Activated gamma-delta T cell (primary cell): ENCODE results near the gene CACNG6.
"Not testable (repeated sequence)": the region's sequence is repeated elsewhere in the genome, so short reads cannot be mapped to it uniquely, and the experiment has no call there.

Experiments
- DNase-seq: peaks from one replicate; lab custom pipeline; 2025; lab: John Stamatoyannopoulos, UW
- total RNA-seq, 2 donors: gene quantifications; one replicate each; lab custom pipeline; 2026; lab: John Stamatoyannopoulos, UW

The CACNG6 gene, protein sequence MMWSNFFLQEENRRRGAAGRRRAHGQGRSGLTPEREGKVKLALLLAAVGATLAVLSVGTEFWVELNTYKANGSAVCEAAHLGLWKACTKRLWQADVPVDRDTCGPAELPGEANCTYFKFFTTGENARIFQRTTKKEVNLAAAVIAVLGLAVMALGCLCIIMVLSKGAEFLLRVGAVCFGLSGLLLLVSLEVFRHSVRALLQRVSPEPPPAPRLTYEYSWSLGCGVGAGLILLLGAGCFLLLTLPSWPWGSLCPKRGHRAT
- total RNA-seq: 0 reads per million in 2 donors

DNA sequence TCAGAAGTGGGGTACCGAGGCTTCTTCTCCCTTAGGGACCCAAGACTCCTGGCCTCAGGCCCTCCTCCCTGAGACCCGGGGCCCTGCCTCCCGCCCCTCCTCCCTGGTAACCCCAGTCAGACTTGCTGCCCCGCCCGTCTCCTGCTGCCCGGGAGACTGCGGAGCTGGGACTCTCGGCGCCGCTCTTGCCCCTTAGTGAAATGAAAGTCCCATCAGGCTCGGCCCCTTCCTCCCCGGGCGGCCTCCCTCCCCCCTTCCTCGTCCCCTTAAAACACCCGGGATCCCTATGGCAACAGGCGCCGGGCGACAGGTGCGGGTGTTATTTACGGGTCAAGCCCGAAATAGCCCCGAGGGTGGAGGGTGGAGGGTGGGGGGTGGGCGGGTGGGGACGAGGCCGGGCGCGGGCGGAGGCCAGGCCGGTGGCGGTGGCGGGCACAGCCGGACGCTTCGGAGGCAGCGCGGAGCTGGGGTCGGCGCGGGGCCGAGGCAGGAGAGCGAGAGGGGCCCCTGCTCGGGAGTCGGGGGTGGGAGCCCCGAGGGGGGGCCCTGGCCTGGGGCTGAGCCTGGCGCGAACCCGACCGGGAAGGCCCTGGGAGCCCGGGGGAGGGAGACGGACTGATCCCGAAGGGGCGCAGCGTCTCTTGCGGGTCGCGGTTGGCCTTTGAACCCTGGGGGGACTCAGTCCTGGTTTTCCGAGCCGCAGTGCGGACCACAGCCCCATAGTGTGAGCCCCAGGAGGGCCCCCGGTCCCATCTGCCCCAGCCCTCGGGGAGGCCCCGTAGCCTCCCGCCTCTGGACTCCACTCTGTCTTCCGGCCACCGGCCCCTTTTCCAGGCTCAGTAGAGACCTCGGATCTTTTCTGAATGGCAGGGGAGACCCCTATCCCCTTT is at the start of gene CACNG6:
Gene CACNG6 (plus strand): TSS at position 414 of the 890 bp plus-strand sequence. CDS start 1,241 bp downstream, outside the sequence.
- no peak for DNase-seq

DNA sequence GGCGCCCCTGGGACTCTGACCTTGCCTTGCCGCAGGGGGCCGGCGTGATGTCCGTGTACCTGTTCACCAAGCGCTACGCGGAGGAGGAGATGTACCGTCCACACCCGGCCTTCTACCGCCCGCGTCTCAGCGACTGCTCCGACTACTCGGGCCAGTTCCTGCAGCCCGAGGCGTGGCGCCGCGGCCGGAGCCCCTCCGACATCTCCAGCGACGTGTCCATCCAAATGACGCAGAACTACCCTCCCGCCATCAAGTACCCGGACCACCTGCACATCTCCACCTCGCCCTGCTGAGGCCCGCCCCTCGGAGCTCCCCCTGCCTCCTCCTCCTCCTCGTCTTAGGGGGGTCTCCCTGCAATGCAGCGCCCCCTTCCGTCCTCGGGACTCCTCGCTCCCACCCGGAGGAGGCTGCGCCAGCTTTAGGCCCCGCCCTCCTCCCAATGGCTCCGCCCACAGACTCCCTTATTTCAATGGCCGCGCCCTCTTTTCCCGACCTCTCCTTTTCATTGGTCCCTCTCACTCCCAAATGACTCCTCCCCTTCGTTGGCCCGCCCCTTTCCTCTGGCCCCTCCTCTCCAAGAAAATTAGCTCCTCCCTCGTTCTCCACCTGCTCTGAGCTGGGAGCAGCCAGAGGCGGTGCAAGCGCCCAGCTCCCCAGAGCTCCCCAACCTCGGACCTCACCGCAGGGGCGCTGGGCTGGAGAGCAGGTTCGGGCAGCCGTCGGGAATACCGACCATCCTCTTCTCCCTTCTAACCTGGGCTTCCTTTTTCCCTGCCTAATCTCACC is 49.2 kb upstream of the CACNG6 start:
- DNase-seq: no peak

DNA sequence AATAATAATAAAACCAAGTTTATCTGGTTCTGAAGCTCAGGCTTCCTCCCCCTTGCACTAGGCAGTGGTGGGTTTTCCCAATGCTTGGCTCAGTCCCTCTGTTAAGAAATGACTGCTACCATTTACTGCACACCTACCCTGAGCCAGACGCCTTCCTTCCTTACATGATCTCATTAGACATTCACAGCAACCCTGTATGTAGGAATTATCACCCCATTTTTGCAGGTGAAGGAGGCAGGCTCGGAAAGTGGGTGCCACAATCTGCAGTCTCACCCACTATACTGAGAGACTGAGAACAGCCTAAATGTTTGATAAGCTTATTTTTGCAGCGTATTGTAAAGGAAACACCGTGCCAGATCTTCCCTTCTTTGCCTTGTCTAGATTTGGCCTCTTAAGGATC is 47.0 kb upstream of the CACNG6 start:
- DNase-seq: no peak

DNA sequence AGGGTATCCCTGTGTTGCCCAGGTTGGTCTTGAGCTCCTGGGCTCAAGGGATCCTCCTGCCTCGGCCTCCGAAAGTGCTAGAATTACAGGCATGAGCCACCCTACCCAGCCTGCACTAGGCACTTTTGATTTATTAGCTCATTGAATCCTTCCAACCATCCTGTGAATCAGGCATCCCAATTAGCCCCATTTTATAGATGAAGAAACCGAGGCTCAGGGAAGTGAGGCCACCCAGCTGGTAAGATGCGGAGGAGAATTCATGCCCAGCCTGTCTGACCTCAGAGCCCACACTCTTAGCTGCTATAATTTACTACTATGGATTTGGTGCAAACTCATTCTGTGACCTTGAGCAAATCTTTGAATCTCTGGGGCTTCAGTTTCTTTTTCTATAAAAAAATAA is 46.5 kb upstream of the CACNG6 start:
- DNase-seq: no peak

DNA sequence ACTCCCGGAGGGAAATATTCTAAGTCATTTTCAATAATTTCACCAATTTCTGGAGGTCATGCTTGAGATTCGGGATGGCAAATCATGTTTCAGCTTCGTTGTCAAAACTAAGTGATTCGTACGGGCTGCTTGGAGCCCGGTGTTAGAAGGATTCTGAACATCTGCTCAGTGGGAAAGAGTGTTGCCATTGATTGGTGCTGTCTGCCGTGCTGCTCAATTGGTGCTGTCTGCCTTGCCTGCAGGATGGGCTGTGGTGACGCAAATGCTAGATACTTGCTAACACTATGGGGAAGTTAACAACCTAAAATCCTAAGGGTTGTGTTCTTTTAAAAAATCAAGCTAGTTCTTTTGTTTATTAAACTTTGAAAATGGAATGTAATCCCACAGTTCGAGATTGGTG is 46.0 kb upstream of the CACNG6 start:
- DNase-seq: no peak

DNA sequence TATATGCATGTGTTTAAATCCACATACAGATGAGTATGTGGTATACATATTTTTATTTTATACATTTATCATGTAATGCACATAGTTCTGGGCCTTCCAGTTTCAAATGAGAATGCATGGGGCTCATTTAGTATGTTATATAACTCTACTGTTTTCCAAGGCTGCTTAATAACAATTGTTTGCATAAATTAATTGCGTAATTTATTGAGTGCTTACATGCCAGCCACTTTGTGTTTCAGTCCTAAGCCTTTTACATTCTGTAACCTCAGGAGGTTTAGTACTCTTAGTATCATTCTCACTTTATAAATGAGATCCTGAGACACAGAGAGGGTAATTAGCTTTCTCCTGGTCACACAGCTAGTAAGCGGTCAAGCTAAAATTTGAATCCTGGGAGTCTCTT is 45.4 kb upstream of the CACNG6 start:
- DNase-seq: no peak

DNA sequence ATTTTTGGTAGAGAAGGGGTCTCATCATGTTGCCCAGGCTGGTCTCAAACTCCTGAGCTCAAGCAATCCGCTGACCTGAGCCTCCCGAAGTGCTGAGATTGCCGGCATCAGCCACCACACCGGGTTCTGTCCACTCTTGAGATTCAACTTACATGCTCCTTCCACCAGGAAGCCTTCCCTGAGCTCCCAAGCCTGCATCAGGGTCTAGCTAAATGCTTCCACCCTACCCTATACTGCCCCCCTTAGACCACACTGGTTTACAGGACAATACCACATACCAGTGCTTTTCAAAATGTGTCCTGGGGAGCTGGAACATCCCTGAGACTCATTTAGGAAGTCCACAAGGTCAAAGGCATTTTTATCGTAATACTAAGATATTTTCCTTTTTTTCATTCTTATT is 43.8 kb upstream of the CACNG6 start:
- no peak for DNase-seq

DNA sequence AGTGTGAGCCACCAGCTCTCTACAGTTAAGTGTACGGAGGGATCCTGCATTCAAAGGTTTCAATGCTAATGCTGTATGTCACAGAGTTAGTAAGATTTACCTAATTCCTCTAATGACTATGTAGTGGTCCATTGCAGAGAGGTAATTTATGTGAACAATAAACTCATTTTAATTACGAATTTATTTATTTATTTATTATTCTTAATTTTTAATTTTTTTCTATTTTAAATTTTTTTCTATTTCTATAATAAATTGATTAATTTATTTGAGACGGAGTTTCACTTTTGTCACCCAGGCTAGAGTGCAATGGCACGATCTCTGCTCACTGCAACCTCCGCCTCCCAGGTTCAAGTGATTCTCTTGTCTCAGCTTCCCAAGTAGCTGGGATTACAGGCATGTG is 42.8 kb upstream of the CACNG6 start:
- not testable (repeated sequence) for DNase-seq

DNA sequence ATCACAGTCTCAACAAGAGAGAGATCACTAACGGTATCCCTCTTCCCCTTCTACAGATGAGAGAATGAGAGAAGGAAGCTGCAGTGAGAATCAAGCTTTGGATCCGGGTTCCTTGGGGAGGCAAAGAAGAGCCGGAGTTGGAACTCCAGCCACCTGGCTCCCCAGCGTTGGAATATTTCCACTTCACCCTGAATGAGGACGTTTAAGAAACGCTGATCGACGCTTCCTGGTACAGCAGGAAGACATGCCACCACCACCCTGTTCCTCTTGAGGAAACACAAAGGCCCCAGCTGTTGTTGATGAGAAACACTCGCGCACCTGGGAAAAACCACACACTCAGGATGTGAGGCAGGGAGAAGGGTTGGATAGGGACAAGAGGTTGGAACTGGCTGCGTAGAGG is 40.0 kb upstream of the CACNG6 start:
- no peak for DNase-seq

DNA sequence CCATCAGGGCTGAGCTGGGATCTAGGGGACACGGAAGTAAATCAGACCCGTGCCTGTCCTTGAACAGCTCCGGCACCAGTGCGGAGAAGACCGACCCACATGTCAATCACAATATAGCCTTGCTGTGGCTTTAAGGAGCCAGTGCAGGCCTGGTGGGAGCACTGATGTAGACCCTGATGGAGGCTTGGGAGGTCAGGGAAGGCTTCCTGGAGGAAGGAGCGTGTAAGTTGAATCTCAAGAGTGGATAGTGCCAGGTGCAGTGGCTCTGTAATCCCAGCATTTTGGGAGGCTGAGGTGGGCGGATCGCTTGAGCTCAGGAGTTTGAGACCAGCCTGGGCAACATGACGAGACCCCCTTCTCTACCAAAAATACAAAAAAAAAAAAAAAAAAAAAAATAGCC is 39.5 kb upstream of the CACNG6 start:
- DNase-seq: no peak

DNA sequence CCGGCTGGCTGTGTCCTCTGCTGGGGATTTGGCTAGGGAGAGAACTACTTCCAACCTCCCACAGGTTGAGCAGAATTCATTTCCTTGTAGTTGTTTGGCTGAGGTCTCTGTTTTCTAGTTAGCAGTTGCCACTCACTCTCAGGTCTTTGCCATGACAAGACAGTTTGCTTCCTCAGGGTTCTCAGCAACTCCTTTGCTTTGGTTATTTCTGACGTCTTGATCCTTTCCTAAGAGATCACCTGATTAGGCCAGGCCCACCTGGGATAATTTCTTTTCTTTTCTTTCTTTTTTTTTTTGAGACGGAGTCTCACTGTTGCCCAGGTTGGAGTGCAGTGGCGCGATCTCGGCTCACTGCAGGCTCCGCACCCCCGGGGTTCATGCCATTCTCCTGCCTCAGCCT is 38.1 kb upstream of the CACNG6 start:
- DNase-seq: no peak

DNA sequence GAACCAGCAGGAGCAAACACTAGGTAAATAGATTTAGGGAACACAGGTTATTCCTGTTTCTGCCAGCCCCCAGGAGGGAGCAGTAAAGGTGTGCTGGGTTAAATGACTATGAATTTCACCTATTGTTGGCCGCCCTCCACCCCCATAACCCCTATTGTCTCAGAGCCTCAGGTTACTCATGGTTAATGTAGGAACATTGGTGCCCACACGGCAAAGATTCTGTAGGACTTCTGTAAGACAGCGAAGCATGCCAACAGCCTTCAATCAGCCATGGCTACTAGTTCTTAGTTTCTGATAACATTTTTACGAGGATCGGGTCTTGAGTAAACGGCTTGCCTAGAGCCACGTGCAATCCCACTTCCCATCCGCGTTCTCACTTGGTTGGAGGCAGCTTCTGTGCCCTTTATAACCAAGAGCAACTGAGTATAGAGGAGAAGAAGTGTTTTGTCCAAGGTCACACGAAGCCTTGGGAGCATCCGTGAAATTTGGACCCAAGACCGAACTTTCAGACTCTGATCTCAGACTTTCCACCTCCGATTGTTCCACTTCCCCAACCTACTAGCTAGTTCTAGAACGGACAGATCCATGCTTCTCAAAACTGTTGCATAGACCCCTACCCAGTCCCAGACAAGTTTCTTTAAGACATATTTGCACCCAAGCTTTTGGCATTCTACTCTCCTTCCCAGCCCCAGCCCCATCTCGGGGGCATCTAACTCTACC is 33.8 kb upstream of the CACNG6 start:
- DNase-seq: no peak

DNA sequence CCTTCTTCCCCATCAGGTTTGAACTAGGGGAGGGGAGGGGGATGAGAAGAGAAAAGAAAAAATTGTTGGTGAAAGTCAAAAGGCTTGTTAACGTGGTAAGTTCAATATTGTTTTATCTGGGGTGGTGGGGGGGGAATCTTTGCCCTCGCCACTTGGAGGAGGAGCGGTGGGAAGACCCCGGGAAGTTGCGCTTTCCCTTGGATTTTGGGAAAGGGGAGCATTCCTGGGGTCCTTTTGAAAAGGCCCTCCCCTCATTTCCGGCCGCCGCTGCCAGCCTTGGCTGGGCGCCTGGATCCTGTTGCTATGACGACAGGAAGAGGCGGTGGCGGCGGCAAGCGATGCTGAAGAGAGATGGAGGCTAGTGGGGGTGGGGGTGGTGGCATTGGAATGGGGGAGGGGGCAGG is 33.3 kb upstream of the CACNG6 start:
- DNase-seq: no peak

DNA sequence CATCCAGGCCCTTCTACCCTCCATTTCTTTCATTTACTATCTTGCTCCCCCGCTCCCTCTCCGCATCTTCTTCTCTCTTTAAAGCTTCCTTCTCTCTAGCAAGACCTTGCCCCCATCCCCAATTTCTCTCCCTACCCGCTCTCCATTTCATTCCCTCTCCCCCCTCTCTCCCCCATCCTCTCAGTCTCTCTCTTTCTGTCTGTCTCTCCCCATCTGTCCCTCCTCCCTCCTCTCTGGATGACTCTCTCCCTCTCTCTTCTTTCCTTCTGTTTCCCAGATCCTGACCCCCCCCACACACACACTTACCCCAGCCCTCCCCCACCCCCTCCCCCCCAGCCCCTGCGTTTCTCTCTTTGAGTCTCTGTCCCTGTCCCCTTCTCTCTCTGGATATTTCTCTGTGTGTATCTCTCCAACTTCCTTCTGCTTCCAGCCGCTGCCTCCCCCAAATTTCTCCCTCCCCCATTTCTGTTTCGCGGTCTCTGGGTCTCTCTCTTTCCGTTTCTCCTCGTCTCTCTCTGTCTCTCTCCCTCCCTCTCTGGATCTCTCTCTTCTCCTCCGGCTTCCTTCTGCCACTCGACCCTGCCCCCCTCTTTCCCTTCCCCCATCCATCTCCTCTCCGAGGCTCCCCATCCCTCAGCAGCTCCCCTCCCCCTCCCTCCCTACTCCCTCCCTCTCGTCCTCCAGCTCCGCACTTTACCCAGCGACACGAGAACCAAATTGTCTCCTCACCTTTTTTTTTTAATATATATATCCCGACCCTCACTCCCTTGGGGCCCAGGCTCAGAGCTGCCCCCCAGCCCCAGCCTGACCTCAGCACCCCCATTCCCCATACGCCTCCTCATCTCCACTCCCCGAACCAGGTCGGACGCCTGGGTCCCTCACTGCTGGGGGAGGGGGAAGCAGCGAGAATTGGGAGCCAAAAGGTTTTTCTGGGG is 32.3 kb upstream of the CACNG6 start:
- no peak for DNase-seq

DNA sequence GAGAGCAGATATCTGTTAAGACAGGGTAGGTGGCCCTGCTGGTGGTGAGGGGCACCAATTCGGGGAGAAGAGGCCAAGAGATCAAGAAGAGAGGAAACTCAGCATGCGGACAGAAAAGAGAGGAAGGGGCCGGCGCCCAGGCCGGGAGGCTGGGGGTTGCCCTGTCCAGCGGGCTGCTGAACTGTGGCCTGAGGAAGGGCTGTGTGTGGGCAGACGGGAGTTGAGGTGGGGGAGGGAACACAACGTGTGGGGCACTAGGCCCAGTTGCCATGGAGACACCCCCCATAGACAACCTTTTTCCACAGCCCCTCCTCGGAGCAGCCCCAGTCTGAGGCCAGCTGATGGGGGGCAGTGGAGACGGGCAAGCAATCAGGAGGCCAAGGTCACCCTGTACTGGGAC is 31.2 kb upstream of the CACNG6 start:
- no peak for DNase-seq

DNA sequence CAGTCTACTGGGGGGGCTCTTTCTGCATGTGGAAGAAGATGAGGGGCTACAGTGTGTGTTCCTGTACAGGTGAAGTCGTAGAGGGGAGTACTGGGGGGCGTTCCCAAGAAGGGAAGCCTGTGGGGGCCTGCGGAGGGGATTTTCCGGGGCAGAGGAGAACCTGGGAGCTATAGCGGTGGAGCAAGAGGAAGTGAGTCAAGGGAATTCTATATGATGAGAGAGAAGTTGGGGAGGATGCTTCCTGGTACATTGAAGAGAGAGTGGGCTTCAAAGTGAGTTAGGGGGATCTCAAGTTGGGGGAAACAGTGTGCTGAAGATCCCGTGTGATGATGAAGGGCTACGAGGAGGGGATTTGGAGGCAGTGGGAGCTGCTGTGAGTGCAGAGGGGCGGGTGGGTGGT is 30.6 kb upstream of the CACNG6 start:
- no peak for DNase-seq

DNA sequence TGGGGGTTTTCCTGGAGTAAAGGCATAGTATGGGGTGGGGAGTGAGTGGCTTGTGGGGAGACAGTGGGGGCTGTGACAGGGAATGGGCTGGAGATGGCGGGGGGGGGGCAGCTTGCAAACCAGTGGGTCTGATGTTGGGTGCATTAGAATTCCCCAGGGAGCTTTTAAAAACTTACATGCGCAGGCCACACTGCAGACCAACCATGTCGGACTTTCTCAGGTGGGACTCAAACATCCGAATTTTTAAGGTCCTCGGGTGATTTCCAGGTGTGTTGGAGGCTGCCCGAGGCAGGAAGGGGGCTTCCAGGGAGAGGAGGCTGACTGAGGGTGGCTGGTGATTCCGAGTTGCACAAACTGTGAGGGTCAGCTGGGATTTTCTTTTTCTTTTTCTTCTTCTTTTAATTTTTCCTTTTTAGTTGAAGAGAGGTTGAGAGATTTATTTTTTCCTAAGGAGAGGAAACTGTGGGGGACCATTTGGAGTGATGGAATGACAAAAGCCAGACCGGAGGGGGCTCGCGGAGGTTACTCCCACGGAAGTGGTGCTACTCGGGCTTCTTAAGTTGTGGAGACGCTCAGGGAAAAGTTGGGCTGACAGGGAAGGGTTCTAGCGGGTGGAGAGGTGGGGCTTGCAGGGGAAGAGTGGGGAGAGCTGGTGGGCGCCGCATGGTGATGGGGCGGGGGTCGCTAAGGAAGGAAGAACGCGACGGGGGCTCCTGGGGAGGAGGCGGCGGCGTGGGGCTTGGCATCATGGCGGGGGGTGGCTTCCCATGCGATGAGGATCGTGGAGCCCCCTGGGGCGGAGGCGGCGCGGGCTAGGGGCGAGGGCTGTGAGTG is 29.7 kb upstream of the CACNG6 start:
- no peak for DNase-seq

DNA sequence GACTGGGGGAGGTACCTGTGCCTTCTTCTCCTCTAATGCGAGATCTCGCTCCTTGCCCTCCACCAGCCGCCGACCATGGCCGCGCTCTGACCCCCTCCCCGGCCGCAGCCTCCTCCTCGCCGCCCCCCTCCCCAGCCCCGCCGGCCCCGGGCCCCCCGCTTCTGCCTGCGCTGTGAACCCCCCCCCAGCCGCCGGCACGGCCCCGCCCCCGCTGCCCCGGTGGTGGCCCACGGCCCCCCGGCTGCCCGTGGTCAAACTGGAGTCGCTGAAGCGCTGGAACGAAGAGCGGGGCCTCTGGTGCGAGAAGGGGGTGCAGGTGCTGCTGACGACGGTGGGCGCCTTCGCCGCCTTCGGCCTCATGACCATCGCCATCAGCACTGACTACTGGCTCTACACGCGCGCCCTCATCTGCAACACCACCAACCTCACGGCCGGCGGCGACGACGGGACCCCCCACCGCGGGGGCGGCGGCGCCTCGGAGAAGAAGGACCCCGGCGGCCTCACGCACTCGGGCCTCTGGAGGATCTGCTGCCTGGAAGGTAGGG is 28.5 kb upstream of the CACNG6 start, which contains the start of gene CACNG8:
Gene CACNG8 (plus strand): TSS at position 51 of the 545 bp plus-strand sequence.
- DNase-seq: no peak

DNA sequence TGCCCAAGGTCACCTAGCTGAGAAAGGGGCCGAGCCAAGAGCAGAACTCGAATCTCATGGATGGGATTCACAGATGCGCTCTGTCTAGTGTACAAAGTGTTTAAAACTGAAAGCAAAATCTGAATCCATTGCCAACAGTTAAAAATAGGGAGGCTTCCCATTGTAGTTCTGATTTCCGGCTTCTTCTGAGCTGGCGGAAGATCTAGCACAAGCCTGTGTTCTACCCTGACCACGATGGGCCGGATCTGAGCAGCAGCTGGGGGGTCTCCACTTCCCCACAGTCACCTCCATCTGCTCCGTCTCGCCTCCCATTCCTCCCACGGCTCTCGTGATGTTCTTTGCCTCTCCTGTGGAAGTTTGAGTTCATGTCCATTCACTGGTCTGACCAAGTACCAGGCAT is 26.3 kb upstream of the CACNG6 start:
- no peak for DNase-seq
